IPS-18a (cell line): ENCODE results near the gene HS3ST5.
A peak's percentile ranks its signal among the peaks of the same experiment; 100 is the strongest.
"Not testable (repeated sequence)": the region's sequence is repeated elsewhere in the genome, so short reads cannot be mapped to it uniquely, and the experiment has no call there.

ENCODE experiments used
- H3K27ac ChIP-seq: one replicate; pipeline ENCODE4 v1.5.1; 2013; ENCODE audit warnings: low read length
- H3K27me3 ChIP-seq: one replicate; pipeline ENCODE4 v1.6.1; 2013; ENCODE audit warnings: mild to moderate bottlenecking, low read length; ENCODE audit not compliant: control insufficient read depth, insufficient read depth
- H3K36me3 ChIP-seq: one replicate; pipeline ENCODE4 v1.6.1; 2013; ENCODE audit warnings: low read depth, low read length; ENCODE audit not compliant: control insufficient read depth
- H3K4me1 ChIP-seq: one replicate; pipeline ENCODE4 v1.6.1; 2013; ENCODE audit warnings: low read depth, low read length; ENCODE audit not compliant: control insufficient read depth
- H3K4me3 ChIP-seq: one replicate; pipeline ENCODE4 v1.5.1; 2013; ENCODE audit warnings: low read length
- H3K9ac ChIP-seq: one replicate; pipeline ENCODE4 v1.6.1; 2013; ENCODE audit warnings: mild to moderate bottlenecking, low read length, moderate library complexity
- H3K9me3 ChIP-seq: one replicate; pipeline ENCODE4 v1.6.1; 2013; ENCODE audit warnings: low read depth, low read length; ENCODE audit not compliant: control insufficient read depth

Gene HS3ST5

GRCh38 chr6:114024746-114025145 lies 318.1 kb downstream of the HS3ST5 start:
- no peaks in the 10 kb centered on the region for H3K36me3 ChIP-seq
- no peaks in the 10 kb centered on the region for H3K4me1 ChIP-seq
- H3K9me3 ChIP-seq = no peaks in the 10 kb centered on the region
- no peak overlapping the region for H3K27ac ChIP-seq
- H3K27me3 ChIP-seq = no peaks in the 10 kb centered on the region
- H3K4me3 ChIP-seq = no peak overlapping the region
- H3K9ac ChIP-seq = no peak overlapping the region

GRCh38 chr6:114020196-114020595 lies 322.6 kb downstream of the HS3ST5 start:
- no peak overlapping the region for H3K9ac ChIP-seq
- no peak overlapping the region for H3K27ac ChIP-seq
- no peaks in the 10 kb centered on the region for H3K4me1 ChIP-seq
- H3K36me3 ChIP-seq = no peaks in the 10 kb centered on the region
- no peak overlapping the region for H3K4me3 ChIP-seq
- no peaks in the 10 kb centered on the region for H3K9me3 ChIP-seq
- no peaks in the 10 kb centered on the region for H3K27me3 ChIP-seq

- H3K36me3 ChIP-seq, H3K9me3 ChIP-seq, H3K9ac ChIP-seq, H3K4me1 ChIP-seq, H3K27ac ChIP-seq, H3K27me3 ChIP-seq, H3K4me3 ChIP-seq: not testable (repeated sequence)
Observed at GRCh38 chr6:114017146-114017545, 325.7 kb downstream of the HS3ST5 start.

GRCh38 chr6:114014106-114014505 lies 328.7 kb downstream of the HS3ST5 start:
- not testable (repeated sequence) for H3K9me3 ChIP-seq, H3K27ac ChIP-seq, H3K36me3 ChIP-seq, H3K4me3 ChIP-seq, H3K27me3 ChIP-seq, H3K9ac ChIP-seq
- H3K4me1 ChIP-seq = peaks cover 17% of the 10 kb centered on the region

- H3K27me3 ChIP-seq, H3K9me3 ChIP-seq, H3K36me3 ChIP-seq, H3K4me3 ChIP-seq, H3K9ac ChIP-seq, H3K27ac ChIP-seq: not testable (repeated sequence)
- peaks cover 38% of the 10 kb centered on the region for H3K4me1 ChIP-seq
Observed at GRCh38 chr6:114011486-114011885, 331.3 kb downstream of the HS3ST5 start.

- H3K4me1 ChIP-seq = peaks cover 38% of the 10 kb centered on the region
- no peaks in the 10 kb centered on the region for H3K36me3 ChIP-seq
- H3K27me3 ChIP-seq = no peaks in the 10 kb centered on the region
- no peaks in the 10 kb centered on the region for H3K9me3 ChIP-seq
- no peak overlapping the region for H3K27ac ChIP-seq
- no peak overlapping the region for H3K9ac ChIP-seq
- no peak overlapping the region for H3K4me3 ChIP-seq
Observed at GRCh38 chr6:114010540-114010939, 332.3 kb downstream of the HS3ST5 start.

GRCh38 chr6:114009192-114009591 lies 333.6 kb downstream of the HS3ST5 start:
- Histone ChIP-seq H3K27ac (no peak overlapping the region), H3K4me3 (peak overlapping the region; percentile 1), H3K9me3 (no peaks in the 10 kb centered on the region), H3K27me3 (no peaks in the 10 kb centered on the region), H3K9ac (no peak overlapping the region), H3K36me3 (no peaks in the 10 kb centered on the region), H3K4me1 (peaks cover 38% of the 10 kb centered on the region)

- H3K27ac ChIP-seq = no peak overlapping the region
Observed at GRCh38 chr6:114008331-114008730, 334.5 kb downstream of the HS3ST5 start.

GRCh38 chr6:114007516-114007915 lies 335.3 kb downstream of the HS3ST5 start:
- H3K4me1 ChIP-seq = peaks cover 38% of the 10 kb centered on the region
- H3K27ac ChIP-seq = no peak overlapping the region
- H3K4me3 ChIP-seq = no peak overlapping the region
- H3K27me3 ChIP-seq = no peaks in the 10 kb centered on the region
- no peak overlapping the region for H3K9ac ChIP-seq
- H3K9me3 ChIP-seq = no peaks in the 10 kb centered on the region
- no peaks in the 10 kb centered on the region for H3K36me3 ChIP-seq

More at GRCh38 chr6:114008331-114008730, 334.5 kb downstream of the HS3ST5 start:
- peak overlapping the region; percentile 1 for H3K9ac ChIP-seq
- no peaks in the 10 kb centered on the region for H3K9me3 ChIP-seq
- H3K4me3 ChIP-seq = no peak overlapping the region
- H3K4me1 ChIP-seq = peaks cover 38% of the 10 kb centered on the region
- H3K36me3 ChIP-seq = no peaks in the 10 kb centered on the region
- no peaks in the 10 kb centered on the region for H3K27me3 ChIP-seq
